GM19328 (cell line): Measurements from ENCODE around the gene RNU1-3.
"Not testable (repeated sequence)": the region's sequence is repeated elsewhere in the genome, so short reads cannot be mapped to it uniquely, and the experiment has no call there.

Source experiments
- ATAC-seq: cut with Tn5 transposase; IDR thresholded peaks from one replicate; pipeline ENCODE4 v1.9.1; 2021; ENCODE audit warnings: mild to moderate bottlenecking, moderate library complexity; ENCODE audit not compliant: unreplicated experiment

Gene RNU1-3

DNA sequence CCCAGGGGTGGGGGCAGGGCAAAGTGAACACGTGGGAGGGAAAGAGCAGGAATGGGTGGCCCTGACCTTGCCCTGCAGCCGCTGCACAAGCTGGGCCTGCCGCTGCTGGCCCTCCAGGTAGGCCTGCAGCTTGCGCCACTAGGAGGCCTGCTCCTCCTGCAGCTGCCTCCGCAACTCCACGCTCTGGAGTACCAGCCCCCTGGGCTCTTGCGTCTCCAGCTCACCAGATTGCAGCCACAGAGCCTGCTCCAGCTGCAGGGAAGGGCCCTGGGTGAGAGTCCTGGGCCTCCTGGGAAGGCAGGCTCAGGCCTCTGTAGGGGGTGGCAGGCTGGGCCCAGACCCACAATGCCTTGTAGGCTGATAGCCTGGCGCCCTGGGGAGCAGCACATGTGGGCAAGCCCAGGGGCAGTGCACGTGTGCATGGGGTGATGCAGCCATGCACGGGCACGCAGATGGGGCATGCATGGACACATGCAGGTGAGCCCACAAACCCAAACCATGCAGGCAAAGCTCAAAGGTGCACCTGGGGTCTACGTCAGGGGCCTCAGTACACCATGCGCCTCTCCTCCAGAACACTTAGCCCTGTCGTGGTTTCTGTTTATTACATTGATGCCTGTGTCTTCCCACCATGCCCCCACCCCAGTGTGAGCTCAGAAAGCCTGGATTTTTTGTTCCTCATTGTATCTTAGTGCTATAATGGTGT is 9.6 kb downstream of the RNU1-3 start:
- not testable (repeated sequence) for ATAC-seq

DNA sequence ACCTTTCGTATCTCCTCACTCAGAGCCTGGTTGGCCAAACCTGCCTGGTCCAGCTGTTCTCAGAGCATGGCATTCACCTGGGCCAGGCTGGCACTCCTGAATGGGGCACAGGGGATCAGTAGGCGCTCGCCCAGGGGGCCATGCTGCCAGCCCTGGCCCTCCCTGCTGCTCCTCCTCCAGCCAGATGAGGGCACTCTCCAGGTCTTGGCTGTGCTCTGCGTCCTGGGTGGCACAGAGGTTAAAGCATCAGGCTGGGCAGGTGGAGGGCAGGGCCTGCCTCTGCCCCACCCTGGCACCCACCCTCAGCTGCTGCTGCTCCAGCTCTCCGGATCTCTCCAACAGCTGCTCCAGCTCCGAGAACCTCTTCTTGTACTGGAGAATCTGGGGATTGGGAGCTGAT is 10.2 kb downstream of the RNU1-3 start:
- ATAC-seq, result not testable (repeated sequence)

DNA sequence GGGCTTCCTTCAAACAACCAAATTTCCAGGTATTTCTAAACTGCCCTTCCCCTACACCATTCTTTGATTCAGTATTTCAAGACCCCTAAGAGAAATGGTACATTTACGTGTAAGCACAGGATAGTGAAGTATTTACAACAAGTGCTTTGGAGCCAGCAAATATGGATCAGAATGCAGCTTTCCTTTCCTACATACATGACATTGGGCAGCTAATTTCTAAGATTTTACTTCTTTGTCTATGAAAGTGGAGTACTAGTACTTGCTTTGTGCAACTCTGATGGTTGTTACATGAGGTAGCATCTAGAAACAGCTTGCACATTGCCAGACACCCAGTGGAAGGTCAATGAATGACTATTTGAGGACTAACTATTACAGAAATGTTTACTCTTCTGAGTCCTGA is 15.2 kb downstream of the RNU1-3 start:
- not testable (repeated sequence) for ATAC-seq

DNA sequence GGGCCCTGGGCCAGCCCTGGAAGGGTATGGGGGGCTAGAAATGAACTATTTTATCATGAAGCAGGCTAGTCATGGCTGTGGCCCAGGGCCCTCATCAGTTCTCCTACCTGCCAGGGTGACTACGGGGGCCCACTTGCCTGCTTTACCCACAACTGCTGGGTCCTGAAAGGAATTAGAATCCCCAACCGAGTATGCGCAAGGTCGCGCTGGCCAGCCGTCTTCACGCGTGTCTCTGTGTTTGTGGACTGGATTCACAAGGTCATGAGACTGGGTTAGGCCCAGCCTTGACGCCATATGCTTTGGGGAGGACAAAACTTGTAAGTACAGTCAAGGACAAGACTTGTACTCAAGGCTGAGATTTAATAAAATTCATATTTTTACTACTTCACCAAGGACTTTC is 16.8 kb downstream of the RNU1-3 start:
- ATAC-seq, result not testable (repeated sequence)

DNA sequence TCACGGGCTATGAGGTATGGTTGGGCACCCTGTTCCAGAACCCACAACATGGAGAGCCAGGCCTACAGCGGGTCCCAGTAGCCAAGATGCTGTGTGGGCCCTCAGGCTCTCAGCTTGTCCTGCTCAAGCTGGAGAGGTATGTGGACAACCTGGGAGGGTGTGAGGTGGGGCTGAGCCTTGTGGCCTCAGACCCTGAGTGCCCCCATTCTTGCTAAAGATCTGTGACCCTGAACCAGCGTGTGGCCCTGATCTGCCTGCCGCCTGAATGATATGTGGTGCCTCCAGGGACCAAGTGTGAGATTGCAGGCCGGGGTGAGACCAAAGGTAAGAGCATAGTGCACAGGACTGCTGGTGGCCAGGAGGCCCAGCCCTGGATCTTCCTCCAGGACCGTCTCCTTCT is 17.4 kb downstream of the RNU1-3 start:
- ATAC-seq, result not testable (repeated sequence)

DNA sequence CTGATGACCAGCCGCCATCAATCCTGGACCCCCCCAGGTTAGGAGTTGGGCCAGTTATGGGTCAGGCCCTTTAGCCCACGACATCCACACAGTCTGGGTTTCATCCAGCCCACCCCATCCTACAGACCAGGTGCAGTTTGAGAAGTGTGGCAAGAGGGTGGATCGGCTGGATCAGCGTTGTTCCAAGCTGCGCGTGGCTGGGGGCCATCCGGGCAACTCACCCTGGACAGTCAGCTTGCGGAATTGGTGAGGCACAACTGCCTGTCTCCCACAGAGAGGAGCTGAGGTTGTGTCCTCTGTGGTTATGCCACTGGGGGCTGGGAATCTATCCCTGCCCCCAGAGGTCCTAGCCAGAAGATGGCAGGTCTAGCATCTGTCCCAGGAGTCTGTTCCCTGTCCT is 18.0 kb downstream of the RNU1-3 start:
- not testable (repeated sequence) for ATAC-seq

DNA sequence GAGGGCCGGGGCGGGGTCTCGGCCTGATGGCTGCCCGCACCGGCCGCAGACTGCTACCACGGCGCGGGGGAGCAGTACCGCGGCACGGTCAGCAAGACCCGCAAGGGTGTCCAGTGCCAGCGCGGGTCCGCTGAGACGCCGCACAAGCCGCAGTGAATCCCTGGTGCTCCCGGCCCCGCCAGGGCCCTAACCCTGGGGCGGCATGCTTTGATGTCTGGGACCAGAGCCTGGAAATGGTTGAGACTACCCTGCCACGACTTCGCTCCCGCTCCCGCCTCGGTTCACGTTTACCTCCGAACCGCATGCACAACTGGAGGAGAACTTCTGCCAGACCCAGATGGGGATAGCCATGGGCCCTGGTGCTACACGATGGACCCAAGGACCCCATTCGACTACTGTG is 18.5 kb downstream of the RNU1-3 start:
- not testable (repeated sequence) for ATAC-seq

DNA sequence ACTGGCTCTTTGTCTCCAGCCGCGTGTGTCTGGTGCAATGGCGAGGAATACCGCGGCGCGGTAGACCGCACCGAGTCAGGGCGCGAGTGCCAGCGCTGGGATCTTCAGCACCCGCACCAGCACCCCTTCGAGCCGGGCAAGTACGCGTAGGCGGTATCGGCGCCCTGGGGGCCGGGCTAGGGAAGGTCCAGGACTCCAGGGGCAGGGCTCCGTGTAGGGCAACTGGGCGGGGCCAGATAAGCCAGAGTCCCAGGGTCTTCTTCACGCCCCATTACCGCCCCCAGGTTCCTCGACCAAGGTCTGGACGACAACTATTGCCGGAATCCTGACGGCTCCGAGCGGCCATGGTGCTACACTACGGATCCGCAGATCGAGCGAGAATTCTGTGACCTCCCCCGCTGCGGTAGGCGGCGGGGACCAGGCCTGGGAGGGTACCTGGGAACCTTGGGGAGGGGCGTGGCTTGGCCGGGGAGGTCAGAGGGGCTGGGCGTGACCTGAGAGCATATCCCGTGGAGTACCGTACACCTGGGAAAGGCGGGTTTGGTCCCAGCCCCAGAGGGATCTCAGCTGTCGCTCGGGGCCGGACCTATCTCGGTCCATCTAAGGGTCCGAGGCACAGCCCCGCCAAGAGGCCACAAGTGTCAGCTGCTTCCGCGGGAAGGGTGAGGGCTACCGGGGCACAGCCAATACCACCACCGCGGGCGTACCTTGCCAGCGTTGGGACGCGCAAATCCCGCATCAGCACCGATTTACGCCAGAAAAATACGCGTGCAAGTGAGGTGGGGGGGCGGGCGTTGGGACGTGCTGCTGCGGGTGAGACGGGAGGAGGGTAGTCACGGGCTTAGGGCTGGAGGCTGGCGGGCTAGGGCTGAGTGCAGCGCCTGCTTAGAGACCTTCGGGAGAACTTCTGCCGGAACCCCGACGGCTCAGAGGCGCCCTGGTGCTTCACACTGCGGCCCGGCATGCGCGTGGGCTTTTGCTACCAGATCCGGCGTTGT is 19.3 kb downstream of the RNU1-3 start:
- ATAC-seq, result not testable (repeated sequence)

DNA sequence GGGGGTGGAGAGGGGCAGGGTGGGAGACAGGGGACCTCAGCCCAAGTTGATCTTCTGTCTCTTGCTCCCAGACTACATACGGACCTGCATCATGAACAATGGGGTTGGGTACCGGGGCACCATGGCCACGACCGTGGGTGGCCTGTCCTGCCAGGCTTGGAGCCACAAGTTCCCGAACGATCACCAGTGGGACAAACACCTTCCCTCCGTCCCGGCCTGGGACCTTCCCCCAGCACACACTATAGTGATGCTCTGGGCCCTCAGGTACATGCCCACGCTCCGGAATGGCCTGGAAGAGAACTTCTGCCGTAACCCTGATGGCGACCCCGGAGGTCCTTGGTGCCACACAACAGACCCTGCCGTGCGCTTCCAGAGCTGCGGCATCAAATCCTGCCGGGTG is 20.0 kb downstream of the RNU1-3 start:
- ATAC-seq, result not testable (repeated sequence)

DNA sequence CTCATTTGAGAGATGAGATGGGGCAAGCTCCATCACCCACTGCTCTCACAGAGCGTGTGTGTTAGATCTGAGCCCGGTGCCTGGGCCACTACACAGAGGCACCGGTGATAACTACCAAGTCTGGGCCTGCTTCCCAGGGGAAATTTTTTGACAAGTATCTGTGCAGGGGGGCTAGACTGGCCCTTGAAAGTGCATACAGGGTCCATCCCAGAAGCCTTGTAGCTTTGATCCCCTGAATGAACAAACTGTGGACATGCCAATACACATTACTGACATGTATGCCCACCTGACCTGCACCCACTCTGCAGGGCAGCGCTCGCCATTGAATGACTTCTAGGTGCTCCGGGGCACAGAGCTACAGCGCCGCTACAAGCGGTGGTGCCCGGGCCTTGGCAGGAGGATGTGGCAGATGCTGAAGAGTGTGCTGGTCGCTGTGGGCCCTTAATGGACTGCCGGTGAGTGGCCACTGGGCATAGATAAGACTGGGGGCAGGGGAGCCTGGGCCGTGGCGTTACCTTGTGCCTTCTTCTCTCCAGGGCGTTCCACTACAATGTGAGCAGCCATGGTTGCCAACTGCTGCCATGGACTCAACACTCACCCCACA is 20.6 kb downstream of the RNU1-3 start:
- not testable (repeated sequence) for ATAC-seq

DNA sequence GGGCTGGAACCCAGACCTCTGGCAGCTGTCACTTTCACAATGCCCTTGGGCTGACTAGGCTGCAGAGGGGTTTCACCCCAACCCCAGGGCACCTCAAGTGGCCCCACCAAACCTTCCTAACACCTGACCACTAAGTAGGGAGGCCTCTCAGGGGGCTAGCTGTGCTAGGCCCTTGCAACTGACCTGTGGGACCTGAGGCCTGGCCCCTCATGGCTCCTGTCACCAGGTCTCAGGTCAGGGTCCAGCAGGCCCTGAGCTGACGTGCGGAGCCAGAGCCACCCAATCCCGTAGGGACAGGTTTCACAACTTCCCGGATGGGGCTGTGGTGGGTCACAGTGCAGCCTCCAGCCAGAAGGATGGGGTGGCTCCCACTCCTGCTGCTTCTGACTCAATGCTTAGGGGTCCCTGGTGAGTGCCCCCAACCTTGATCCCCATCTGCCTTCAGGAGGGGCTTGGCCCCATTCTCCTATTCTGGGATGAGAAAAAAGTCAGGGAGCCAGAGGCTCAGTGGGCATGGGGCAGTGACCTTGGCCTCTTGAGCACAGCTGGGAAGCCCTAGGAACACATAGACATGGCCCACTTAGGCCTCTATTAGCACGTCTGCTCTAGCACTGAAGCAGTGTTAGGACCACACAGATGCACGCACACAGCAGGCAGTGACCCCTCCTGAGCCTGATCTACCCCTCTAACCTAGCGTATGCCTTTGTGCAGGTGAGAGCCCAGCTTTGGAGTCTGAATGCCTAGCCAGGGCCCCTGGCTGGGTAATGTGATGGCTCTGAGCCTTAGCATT is 21.3 kb downstream of the RNU1-3 start:
- ATAC-seq, result not testable (repeated sequence)

DNA sequence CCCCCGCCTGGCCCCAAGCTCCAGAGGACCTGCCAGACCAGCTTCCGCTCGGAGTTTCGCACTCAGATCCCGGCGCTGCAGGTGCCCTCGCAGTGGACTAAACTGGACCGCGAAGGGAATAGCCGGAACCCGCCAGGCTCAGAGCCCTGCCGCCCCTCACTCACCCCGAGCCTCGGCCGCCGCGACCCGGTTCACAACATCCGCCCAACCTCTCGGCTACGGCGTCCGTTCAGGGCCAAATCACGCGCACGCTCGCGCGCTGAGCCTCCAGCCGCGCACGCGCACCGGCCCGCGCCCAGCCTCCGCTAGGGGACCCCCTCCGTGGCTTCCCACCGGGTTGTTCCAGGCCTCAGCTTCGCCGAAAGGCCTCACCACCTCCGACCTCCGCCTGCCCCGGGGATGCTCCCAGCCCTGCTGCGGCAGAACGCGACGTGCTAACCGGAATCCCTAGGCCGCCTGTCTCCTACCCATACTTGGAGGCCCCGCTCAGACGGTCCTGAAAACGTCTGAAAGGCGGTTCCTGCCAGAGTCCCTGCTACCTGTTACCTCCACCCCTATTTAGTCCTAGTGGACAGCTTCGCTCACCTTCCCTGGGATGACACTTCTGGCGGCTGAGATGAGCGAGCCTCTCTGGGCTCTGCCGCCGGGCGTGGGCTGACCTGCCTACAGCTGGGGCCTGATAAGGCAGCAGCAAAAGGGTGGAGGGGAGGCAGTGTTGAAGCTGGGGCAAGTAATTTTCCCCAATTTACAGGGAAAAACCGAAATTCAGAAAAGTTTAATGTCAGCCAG is 22.1 kb downstream of the RNU1-3 start:
- peak; percentile 78 for ATAC-seq

DNA sequence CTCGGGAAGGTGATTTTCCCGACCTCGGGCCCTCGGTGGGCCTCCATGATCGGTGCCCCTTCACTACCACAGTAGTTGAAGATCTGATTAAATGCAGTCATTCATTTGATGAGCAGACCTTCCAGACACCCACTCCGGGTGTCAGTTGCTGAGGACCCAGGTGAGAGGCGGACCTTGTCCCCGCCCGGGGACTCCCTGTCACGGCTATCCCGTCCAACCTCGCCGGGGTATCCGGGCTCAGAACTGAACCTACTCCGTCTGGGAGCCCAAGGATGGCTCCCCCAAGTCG is 22.6 kb downstream of the RNU1-3 start:
- peak; percentile 18 for ATAC-seq

DNA sequence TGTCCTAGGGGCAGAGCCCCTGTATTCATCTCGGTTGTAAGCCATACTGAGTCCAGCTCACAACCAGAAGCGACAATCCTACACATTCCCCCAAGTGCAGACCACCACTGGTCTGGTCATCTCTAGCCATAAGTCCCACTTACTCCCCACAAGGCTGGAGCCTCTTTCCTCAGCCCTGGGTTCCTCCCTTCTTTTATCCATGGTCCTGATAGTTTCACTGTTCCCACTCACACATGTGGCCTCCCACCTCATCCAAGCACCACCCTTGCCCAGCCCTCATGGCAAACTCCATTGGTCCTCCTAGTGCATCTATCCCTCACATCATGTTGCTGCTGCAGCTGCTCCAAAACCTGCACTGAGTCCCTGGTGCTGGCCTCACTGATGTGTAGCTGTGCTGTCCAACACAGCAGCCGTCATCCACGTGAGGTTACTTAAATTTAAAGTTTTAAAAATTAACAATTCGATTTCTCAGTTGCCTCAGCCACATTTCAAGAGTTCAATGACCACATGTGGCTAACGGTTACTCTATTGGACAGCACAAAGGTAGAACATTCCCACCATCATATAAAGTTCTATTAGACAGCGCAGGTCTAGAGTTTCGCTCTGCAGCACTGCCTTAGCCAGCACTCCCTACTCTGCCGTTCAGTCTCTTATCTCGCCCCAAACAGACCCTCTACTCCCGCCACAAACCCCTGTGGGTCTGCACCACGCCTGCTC is 23.1 kb downstream of the RNU1-3 start:
- ATAC-seq, result not testable (repeated sequence)

DNA sequence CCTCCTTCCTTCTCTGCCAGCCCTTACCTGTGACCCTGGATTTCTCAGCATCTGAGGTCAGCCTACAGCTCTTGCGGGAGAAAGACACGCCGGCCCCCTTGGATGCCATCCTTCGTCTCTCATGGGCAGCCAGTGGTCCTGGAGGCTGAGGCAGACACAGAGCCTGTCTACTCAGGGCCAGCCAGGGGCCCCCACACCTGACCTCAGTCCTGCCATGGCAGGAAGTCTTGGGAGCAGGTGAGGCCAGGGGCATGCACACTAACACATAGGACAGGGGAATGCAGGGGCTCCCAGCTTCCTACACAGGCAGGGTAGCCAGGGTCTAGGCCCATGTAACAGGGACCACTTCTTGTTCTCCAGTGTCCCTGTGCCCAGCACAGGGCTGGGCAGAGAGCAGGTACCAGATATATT is 23.7 kb downstream of the RNU1-3 start:
- ATAC-seq, result not testable (repeated sequence)

DNA sequence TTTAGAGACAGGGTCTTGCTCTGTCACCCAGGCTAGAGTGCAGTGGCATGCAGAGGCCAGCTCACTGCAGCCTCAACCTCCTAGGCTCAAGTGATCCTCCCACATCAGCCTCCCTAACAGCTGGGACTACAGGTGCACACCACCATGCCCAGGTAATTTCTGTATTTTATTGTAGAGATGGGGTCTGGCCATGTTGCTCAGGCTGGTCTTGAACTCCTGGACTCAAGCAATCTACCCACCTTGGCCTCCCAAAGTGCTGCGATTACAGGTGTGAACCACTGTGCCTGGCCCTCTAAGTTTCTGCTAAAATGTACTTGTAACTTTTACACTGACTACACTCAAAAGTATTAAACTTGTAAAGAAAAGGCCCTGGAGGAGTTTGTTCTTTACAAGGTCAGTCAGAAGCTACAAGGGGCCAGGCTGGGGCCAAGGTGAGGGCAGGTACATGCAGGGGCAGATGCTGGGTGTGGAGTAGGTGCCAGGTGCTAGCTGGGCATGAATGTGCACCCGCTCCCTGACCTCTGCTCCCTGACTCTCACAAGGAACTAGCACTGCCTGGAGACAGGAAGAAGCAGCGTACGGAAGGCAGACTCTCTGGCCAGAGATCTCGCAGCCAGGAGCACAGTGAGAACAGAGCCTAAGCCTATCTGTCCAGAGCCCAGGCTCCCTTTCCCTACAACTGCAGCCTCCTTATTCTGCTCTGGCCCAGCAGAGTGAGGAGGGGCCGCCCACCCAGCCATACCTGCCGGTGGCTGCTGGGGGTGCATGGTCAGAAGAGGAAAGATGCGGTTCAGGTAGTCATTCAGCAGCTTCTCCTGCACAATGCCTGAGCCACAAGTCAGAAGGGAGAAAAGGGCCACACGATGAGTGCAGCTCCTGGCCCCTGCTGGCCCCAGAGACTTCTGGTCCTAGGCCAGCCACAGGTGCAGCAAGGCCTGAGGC is 24.5 kb downstream of the RNU1-3 start:
- not testable (repeated sequence) for ATAC-seq

DNA sequence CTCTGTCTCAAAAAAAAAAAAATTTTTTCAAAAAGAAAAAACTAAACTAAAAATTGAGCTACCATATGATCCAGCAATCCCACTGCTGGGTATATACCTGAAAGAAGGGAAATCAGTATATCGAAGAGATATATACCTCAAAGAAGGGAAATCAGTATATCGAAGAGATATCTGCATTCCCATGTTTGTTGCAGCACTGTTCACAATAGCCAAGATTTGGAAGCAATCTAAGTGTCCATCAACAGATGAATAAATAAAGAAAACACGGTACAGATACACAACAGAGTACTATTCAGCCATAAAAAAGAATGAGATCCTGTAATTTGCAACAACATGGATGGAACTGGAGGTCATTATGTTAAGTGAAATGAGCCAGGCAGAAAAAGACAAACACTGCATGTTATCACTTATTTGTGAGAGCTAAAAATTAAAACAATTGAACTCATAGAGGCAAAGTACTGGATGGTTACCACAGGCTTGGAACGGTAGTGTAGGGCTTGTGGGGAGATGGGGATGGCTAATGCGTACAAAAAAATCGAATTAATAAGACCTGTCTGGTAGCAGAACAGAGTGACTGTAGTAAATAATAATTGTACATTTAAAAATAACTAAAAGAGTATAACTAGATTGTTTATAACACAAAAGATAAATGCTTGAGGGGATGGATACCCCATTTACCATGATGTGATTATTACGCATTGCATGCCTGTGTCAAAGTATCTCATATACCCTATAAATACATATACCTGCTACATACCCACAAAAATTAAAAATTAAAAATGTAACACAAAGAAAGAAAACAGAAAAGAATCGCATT is 25.4 kb downstream of the RNU1-3 start:
- not testable (repeated sequence) for ATAC-seq
